Islet of Langerhans (tissue), 1 donor: ENCODE measurements around the gene ALDH16A1.

Source experiments
- FAIRE-seq: peaks from one replicate; lab custom pipeline; 2011; peaks lifted over from hg19 to GRCh38; lab: Jason Lieb, UNC

Gene ALDH16A1

GRCh38 chr19:49489601-49490167 is 36.7 kb downstream of the ALDH16A1 start:
- no peak for FAIRE-seq

GRCh38 chr19:49490287-49491029 is 37.4 kb downstream of the ALDH16A1 start:
- FAIRE-seq, result no peak

DNA sequence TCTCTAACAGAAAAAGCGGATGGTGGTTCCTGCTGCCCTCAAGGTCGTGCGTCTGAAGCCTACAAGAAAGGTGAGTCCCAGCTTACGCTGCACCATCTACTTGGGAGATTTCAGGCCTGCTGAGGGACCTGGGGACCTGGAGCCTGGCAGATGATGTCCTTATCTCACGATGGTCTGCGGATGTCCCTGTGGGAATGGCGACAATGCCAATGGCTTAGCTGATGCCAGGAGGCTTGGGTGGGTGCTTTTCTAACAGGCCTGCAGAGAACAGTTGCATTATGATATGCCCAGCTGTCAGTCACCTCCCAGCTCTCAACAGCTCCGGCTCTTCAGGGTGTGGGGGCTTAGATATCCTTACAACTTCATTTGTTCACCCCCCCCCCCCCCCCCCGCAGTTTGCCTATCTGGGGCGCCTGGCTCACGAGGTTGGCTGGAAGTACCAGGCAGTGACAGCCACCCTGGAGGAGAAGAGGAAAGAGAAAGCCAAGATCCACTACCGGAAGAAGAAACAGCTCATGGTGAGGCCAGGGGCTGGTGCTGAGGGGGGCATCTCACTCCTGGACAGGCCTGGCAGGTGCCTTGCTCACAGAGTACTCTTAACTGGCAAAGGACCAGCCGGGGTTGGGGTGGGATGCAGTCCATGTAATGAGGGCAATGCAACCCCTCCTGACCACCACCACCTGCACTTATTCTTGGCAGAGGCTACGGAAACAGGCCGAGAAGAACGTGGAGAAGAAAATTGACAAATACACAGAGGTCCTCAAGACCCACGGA is 38.2 kb downstream of the ALDH16A1 start:
- FAIRE-seq, result no peak

DNA sequence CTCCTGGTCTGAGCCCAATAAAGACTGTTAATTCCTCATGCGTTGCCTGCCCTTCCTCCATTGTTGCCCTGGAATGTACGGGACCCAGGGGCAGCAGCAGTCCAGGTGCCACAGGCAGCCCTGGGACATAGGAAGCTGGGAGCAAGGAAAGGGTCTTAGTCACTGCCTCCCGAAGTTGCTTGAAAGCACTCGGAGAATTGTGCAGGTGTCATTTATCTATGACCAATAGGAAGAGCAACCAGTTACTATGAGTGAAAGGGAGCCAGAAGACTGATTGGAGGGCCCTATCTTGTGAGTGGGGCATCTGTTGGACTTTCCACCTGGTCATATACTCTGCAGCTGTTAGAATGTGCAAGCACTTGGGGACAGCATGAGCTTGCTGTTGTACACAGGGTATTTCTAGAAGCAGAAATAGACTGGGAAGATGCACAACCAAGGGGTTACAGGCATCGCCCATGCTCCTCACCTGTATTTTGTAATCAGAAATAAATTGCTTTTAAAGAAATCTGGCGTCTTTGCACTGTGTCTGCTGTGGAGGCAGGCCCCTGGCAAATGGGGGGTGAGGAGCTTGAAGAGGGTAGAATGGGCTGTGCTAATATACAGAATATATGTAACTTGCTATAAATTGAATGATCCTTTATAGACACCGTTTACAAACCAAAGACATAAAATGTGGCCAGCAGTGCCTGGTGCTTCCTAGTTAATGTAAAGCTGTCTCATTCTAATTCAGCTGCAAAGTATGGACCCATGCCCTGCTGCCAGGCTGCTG is 39.0 kb downstream of the ALDH16A1 start:
- no peak for FAIRE-seq

DNA sequence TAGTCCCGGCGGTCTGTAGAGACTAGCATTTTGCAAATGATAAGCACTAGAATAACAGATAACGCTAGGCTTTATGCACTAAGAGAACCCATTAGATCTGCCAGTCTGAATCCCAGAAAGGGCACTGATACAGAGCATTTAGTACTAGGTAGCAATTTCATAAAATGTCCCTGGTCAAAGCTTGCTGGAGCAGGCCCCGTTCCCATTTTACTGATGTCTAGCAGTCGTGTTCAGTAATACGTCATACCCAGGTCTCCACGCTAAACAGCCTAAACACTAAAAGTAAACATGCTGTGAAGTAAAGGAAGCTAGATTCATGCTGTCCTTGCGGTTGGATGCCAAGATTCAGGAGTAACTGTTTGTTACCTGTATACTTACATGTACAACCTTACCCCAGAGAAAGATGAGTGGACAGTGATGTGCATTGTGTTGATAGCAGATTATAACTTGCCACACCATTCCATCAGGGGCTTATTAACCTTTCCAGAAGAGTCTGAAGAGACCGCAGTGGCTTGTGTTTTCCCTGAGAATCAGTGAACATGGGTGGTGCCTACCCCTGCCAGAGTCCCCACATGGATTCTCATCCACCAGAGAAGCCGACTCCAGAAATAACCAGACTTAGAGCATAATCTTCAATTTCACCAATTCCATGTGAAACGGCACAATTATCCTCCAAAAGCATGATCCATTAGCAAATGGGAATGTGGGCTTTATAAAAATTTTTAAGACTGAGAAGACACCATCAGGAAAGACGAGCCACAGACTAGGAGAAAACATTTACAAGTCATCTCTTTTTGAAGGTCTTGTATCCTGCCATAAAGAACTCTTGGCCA is 39.8 kb downstream of the ALDH16A1 start:
- no peak for FAIRE-seq

- FAIRE-seq, result no peak
Observed at GRCh38 chr19:49496574-49497008, 43.6 kb downstream of the ALDH16A1 start.

DNA sequence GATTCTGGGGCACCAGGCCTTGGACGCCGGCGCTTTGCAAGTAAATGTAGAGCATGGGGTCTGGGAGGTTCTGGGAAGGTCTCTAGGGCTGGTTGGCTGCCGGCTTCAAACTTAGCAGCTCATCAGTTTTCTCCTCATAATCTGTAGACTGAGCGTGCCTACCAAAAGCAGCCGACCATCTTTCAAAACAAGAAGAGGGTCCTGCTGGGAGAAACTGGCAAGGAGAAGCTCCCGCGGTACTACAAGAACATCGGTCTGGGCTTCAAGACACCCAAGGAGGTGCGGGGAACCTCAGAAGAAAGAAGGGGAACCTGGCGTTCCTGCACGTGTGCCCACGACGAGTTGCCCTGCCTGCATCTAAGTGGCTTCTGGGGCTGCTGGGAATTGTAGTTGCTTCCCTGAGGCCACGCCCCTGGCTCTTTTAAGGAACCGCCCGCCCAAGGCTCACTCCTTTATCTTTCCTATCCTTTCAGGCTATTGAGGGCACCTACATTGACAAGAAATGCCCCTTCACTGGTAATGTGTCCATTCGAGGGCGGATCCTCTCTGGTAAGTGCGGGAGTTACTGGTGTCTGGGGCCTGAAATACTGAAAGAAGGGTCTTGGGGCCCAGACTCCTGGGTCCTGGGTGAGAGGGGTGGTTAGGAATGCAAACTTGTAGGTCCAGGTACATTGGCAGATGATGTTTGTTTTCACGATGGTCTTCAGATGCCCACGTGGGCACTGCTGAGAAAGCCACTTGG is 44.2 kb downstream of the ALDH16A1 start:
- no peak for FAIRE-seq

GRCh38 chr19:49497789-49498103 is 44.7 kb downstream of the ALDH16A1 start:
- FAIRE-seq, result no peak

- no peak for FAIRE-seq
Observed at GRCh38 chr19:49498475-49498874, 45.5 kb downstream of the ALDH16A1 start.

DNA sequence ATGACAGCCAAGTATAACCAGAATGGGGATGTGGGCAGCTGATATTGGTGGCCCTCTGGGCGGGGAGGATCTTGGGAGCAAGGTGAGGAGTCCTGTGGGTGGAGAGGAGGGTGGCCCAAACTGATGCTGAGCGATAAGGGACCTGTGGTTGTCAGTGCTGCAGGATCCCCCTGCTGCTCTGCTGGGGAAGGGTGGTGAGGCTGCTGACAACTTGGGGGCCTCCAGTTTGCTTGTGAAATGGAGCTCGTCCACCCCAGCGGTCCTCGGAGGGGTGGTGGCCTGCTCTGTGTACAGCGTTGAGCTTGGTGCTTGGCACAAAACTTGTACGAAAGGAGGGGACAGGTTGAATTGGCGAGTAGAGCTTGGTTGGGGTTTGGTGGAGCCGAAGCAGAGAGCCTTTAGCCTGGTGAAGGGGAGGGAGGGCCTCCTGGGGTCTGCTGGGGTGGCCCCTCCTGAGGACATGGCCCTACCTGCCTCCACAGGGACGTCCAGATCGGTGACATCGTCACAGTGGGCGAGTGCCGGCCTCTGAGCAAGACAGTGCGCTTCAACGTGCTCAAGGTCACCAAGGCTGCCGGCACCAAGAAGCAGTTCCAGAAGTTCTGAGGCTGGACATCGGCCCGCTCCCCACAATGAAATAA is 46.1 kb downstream of the ALDH16A1 start:
- FAIRE-seq, result no peak

DNA sequence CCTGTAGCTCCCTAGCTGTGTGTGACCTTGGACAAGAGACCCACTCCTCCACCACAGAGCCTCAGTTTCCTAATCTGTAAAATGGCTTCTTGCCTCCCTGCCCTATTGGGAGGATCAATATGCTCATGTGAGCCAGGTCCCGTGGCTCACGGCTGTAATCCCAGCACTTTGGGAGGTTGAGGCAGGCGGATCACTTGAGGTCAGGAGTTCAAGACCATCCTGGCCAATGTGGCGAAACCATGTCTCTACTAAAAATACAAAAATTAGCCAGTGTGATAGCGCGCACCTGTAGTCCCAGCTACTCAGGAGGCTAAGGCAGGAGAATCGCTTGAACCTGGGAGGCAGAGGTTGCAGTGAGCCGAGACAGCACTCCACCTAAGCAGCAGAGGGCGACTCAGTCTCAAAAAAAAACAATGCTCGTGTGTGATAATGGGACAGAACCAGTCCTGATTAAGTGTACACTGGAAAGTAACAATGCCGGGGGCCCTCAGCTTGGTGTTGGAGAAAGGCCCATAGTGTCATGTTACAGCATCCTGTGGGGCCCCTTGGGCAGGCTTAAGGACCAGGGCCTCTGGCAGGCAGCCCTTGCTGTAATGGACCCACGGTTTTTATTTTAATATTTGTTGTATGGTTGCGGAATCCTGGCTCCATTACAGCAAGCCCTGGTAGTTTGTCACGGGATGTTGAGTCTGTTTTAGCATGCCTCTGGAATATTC is 50.0 kb downstream of the ALDH16A1 start:
- no peak for FAIRE-seq

- no peak for FAIRE-seq
Observed at GRCh38 chr19:49503582-49503962, 50.5 kb downstream of the ALDH16A1 start.

DNA sequence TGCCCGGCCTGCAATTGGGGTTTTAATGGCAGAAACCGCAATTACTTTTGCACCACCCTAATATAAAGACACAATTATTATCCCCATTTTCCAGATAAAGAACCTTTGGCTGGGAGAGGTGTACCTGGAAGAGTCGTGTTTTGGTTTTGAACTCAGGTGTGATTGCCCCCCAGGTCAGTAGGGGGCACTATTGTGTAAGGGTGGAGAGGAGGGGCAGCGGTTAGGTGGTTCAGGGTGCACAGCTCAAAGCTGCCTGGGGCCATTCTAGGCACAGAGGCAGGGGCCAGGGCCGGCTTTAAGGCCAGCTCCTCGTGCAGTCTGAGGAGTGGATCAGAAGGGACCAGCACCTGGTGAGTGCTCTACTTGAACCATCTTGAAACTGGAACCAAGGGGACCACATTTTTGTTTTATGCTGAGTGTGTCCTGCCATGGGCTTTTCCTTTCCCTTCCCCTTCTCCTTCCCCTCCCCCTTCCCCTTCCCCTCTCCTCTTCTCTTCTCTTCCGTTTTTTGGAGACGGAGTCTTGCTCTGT is 53.6 kb downstream of the ALDH16A1 start:
- FAIRE-seq, result no peak

DNA sequence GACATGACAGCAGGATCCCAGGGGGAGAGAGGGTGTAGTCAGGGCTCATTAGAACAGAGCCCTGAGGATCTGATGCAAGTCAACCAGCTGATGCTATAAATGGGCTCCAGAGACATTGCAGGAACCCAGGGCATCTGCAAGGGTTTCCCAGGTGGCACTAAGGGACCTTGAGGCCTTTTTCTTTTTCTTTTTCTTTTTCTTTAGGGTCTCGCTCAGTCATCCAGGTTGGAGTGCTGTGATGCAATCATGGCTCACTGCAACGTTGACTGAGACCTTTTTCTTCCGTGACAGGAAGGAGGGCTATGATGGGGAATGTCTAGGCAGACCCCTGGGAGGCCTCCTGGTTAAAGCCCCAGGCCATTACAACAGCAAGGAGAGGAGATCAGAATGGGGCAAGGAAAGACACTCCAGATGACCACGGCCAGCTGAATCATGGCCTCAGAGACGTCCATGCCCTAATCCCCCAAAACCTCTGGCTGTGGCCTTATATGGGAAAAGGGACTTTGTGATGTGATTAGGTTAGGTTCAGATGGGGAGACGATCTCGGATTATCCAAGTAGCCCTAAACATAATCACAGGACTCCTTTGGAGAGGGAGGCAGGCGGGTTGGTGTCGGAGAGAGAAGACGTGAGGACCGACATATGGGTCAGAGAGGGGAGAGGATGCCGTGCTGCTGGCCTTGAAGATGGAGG is 54.9 kb downstream of the ALDH16A1 start:
- no peak for FAIRE-seq

DNA sequence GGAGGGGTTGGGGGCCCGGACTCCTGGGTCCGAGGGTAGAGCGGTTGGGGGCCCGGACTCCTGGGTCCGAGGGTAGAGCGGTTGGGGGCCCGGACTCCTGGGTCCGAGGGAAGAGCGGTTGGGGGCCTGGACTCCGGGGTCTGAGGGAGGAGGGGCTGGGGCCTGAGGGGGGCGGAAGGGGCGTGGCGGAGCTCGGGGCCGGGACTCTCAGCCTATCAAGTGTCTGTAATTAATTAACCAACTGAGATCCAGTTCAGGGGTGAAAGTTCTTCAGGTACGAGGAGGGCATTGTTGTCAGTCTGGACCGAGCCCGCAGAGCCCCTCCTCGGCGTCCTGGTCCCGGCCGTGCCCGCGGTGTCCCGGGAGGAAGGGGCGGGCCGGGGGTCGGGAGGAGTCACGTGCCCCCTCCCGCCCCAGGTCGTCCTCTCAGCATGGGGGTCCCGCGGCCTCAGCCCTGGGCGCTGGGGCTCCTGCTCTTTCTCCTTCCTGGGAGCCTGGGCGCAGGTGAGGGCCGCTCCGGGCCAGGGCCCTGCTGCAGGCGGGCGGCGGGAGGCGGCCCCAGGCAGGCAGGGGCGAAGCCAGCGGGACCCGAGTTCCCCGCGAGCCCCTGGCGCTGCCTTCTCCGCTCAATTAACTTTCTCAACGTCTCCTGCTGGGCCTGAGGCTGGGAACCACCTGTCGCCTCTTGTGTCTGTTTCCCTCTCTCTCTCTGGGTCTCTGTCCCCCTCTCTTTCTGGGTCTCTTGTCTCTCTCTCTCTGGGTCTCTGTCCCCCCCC is 60.1 kb downstream of the ALDH16A1 start:
- no peak for FAIRE-seq

- FAIRE-seq, result no peak
Observed at GRCh38 chr19:49513746-49514118, 60.7 kb downstream of the ALDH16A1 start.

- FAIRE-seq, result no peak
Observed at GRCh38 chr19:49514151-49514550, 61.1 kb downstream of the ALDH16A1 start.

- FAIRE-seq, result no peak
Observed at GRCh38 chr19:49515767-49516166, 62.7 kb downstream of the ALDH16A1 start.
